HEK293 (cell line): ENCODE measurements around the gene DBF4B.

Experiments used
- GLI2 ChIP-seq: fragments of 450-650 bp; formaldehyde crosslinking; IDR thresholded peaks from 2 replicates; pipeline ENCODE4; 2017; ENCODE audit warnings: missing biosample characterization, missing genetic modification characterization, low read depth, borderline replicate concordance
- KLF10 ChIP-seq: fragments of 450-650 bp; IDR thresholded peaks from 2 replicates; pipeline ENCODE4 v1.5.1; 2018; ENCODE audit warnings: missing biosample characterization, mild to moderate bottlenecking, missing genetic modification characterization
- TCF7L2 ChIP-seq: IDR thresholded peaks from 2 replicates; pipeline ENCODE4 v1.6.1; 2011; ENCODE audit warnings: low read depth, mild to moderate bottlenecking, inconsistent platforms, low read length, moderate library complexity, borderline replicate concordance
- ZFP3 ChIP-seq: fragments of 450-650 bp; formaldehyde crosslinking; IDR thresholded peaks from 2 replicates; pipeline ENCODE4 v1.5.1; 2016; ENCODE audit warnings: low read depth, missing biosample characterization, missing genetic modification characterization
- ZNF202 ChIP-seq: fragments of 450-650 bp; formaldehyde crosslinking; IDR thresholded peaks from 2 replicates; pipeline ENCODE4 v1.5.1; 2016; ENCODE audit warnings: missing biosample characterization, missing genetic modification characterization, borderline replicate concordance
- ZNF23 ChIP-seq: fragments of 450-650 bp; formaldehyde crosslinking; IDR thresholded peaks from 2 replicates; pipeline ENCODE4 v1.5.1; 2016; ENCODE audit warnings: missing biosample characterization, missing genetic modification characterization, borderline replicate concordance
- ZNF24 ChIP-seq: fragments of 450-650 bp; formaldehyde crosslinking; IDR thresholded peaks from 2 replicates; pipeline ENCODE4 v1.5.1; 2016; ENCODE audit warnings: missing biosample characterization, missing genetic modification characterization
- ZNF335 ChIP-seq: fragments of 450-650 bp; formaldehyde crosslinking; conservative IDR thresholded peaks from 2 replicates; pipeline ENCODE4 v1.5.1; 2016; ENCODE audit warnings: missing biosample characterization, missing genetic modification characterization
- ZNF548 ChIP-seq: fragments of 450-650 bp; formaldehyde crosslinking; IDR thresholded peaks from 2 replicates; pipeline ENCODE4 v1.5.1; 2016; ENCODE audit warnings: missing biosample characterization, missing genetic modification characterization
- TF ChIP-seq, protein P1 (sequence below): fragments of 450-650 bp; formaldehyde crosslinking; IDR thresholded peaks from 2 replicates; pipeline ENCODE4 v1.5.1; 2016; ENCODE audit warnings: missing biosample characterization, missing genetic modification characterization
- TF ChIP-seq, protein P2 (sequence below): fragments of 450-650 bp; formaldehyde crosslinking; IDR thresholded peaks from 2 replicates; pipeline ENCODE4 v1.5.1; 2017; ENCODE audit warnings: missing biosample characterization, missing genetic modification characterization

DNA sequence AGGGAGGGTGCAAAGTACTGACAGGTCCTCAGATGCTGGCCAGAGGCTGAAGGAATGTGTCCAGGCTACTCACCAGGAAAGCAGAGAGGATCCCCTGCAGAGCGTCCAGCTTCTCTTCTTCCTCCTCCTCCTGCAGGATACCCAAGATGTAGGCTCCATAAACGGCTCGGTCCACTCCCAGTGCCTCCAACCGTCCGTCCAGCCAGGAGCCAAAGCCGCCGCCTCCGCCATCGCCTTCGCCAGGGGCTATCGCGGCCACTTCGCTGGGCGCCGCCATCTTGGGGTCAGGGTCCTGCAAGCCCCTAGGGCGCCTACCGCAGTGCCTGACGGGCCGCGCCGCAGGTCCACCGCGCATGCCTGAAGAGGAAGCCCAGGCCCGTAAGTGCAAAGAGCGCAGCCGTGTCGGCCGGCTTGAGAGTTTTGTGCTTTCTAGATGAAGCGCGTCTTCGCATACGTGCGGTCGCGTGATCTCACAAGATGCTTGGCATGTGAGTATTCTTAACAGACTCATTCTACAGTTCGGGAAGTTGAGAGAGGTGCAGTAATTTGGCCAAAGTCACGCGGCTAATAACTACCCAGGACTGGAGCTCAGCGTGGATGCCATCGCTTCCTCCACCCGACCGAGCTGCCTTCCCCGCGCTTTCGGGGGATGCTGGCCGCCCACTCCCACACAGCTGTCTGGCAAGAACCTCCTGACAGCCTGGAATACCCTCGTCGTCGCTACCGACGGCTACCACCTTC lies 18.8 kb upstream of the DBF4B start, which contains the start of gene CCDC43:
- TF ChIP-seq KLF10, result no peak
- no peak for TF ChIP-seq ZFP3 (tag by site-specific recombination)
- no peak for TF ChIP-seq GLI2 (tag by site-specific recombination)
- TF ChIP-seq, protein P1, sequence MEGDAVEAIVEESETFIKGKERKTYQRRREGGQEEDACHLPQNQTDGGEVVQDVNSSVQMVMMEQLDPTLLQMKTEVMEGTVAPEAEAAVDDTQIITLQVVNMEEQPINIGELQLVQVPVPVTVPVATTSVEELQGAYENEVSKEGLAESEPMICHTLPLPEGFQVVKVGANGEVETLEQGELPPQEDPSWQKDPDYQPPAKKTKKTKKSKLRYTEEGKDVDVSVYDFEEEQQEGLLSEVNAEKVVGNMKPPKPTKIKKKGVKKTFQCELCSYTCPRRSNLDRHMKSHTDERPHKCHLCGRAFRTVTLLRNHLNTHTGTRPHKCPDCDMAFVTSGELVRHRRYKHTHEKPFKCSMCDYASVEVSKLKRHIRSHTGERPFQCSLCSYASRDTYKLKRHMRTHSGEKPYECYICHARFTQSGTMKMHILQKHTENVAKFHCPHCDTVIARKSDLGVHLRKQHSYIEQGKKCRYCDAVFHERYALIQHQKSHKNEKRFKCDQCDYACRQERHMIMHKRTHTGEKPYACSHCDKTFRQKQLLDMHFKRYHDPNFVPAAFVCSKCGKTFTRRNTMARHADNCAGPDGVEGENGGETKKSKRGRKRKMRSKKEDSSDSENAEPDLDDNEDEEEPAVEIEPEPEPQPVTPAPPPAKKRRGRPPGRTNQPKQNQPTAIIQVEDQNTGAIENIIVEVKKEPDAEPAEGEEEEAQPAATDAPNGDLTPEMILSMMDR (tag by site-specific recombination), result no peak
- no peak for TF ChIP-seq ZNF548 (tag by site-specific recombination)
- peak; percentile 97 for TF ChIP-seq ZNF335 (tag by site-specific recombination)
- TF ChIP-seq ZNF23 (tag by site-specific recombination), result no peak
- TF ChIP-seq ZNF202 (tag by site-specific recombination), result no peak
- TF ChIP-seq, protein P2, sequence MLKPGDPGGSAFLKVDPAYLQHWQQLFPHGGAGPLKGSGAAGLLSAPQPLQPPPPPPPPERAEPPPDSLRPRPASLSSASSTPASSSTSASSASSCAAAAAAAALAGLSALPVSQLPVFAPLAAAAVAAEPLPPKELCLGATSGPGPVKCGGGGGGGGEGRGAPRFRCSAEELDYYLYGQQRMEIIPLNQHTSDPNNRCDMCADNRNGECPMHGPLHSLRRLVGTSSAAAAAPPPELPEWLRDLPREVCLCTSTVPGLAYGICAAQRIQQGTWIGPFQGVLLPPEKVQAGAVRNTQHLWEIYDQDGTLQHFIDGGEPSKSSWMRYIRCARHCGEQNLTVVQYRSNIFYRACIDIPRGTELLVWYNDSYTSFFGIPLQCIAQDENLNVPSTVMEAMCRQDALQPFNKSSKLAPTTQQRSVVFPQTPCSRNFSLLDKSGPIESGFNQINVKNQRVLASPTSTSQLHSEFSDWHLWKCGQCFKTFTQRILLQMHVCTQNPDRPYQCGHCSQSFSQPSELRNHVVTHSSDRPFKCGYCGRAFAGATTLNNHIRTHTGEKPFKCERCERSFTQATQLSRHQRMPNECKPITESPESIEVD, result no peak
- TF ChIP-seq TCF7L2, result no peak
- no peak for TF ChIP-seq ZNF24 (tag by site-specific recombination)
